NCI-H1694 treated with DMSO at 0.1 percent for 48 hours (cell line): Measurements from ENCODE around the gene EFCAB13.
A peak's percentile ranks its signal among the peaks of the same experiment; 100 is the strongest.

Experiments used
- DNase-seq: peaks from one replicate; lab custom pipeline; 2025; lab: John Stamatoyannopoulos, UW

EFCAB13 gene

DNA sequence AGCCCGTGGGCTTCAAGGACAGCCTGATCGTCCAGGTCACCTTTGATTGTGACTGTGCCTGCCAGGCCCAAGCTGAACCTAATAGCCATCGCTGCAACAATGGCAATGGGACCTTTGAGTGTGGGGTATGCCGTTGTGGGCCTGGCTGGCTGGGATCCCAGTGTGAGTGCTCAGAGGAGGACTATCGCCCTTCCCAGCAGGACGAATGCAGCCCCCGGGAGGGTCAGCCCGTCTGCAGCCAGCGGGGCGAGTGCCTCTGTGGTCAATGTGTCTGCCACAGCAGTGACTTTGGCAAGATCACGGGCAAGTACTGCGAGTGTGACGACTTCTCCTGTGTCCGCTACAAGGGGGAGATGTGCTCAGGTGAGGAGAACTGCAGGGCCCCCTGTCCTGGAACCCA, 31.5 kb upstream of the EFCAB13 start:
- no peak for DNase-seq

DNA sequence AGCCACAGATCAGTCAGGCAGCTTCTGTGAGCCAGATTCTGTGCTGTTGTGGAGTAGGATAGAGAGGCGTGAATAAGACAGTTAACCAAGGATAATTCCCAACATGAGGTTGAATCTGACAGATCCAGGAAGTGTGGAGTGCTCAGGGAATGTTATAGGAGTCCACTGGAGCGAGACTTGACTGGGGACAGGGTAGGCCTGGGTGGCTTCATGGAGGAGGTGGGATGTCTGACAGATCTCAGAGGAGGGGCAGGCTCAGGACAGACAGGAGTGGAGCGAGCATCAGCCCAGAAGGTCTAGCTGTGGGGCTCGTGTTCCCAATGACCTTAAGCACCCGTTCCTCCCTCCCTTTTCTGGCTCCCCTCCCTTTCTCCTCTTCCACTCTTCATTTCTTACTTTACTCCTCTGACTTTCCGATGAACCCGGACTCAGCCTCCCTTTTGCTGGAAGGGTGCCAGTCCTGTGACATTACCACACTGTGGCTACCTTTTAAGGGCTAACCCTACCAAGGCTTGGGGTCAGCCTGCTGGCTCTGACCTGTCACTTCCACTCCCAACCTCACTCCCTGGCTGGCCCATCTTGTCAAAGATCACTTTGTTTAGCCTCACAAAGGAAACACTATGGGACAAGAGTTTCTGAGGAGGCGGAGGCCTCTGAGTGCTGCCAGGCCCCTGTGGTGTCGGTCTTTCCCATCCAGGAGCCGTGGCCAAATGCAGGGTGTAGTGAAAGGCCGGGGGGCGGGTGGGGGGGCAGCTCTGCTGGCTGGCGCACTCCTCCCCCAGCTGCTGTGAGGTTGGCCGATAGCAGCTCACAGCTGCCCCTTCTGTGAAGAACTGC, 28.5 kb upstream of the EFCAB13 start:
- no peak for DNase-seq

DNA sequence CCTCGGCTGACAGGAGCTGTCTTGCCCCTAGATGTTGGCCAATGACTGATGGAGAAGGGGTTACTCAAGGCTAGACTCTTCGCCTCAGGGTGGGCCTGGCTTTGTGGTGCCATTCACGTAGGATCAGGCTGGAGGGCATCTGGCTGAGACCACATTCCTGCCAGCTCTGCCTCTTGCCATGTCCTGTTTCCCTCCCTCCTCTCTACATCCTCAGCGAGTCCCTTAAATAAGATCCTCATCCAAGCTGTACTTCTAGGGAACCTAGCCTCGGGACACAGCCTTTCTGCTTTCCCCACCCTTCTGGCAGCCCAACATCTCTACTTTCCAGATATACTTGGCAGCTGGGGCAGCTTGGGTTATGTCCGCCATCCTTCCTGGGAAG, 27.9 kb upstream of the EFCAB13 start:
- no peak for DNase-seq

DNA sequence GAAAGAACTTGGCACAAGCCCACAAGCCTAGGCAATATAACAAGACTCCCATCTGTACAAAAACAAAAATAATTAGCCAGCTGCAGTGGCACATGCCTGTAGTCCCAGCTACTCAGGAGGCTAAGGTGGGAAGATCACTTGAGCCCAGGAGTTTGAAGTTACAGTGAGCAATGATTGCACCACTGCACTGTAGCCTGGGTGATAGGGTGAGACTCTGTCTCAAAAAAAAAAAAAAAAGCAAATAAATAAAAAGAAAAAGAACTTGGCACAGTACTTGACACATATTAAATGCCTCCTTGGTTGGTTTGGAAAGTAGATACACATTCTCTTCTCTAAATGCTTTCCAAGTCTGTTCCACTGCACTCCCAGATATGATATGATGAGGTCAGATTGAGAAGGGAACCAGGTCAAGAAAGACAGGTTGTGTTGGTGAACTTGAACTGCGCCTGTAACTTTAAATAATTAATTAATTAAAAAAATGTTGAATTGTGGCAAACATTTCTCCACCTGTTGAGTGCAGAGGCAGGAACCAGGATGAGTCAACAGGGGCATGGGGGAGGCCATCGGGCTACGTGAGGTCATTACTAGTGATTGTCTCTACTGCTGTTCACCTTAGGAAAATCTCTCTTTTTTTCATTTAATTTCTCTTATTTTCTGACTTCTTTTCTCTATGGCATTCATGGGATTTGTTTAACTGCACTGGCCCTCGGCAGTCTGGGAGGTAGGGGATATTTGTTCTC, 25.9 kb upstream of the EFCAB13 start:
- DNase-seq: peak; percentile 24

DNA sequence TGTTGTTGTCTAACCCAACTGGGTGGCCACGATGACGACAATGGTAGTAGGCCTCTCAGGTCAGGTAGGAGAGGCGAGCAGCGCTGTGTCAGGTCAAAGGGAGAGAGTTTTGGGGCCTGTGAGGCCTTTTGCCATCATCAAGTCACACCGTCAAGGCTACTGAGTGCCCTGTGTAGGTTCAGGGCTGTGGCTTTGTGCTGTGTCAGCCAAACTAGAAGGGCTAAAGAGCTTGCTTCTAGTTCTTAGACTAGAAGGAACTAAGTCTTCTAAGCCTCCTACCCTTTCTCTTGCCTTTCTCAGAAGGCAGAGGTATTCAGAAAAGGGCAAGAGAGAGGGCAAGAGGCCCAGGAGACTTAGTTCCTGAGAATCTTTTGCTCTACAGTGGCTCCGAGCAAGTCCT, 25.0 kb upstream of the EFCAB13 start:
- no peak for DNase-seq

DNA sequence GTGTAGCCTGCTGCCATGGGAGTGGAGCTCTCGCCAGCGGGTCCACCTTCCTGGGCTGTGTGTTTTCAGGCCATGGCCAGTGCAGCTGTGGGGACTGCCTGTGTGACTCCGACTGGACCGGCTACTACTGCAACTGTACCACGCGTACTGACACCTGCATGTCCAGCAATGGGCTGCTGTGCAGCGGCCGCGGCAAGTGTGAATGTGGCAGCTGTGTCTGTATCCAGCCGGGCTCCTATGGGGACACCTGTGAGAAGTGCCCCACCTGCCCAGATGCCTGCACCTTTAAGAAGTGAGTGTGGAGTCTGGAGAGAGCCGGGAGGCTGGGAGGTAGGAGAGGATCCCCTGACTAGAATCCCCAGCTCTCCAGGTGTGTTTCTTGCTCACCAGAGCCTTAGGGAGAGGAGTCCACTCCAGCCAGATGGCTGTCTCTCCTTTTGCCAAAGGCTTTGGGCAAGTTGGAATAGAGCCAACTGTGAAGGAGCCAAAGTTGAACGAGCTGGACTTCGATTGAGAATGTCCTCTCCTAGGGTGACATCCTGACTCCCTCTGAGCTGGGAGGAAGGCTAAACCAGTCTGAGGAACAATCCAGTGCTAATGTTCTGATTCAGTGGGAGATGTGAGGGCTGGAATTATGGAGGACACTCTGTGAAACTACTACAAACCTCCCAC, 24.4 kb upstream of the EFCAB13 start:
- DNase-seq: no peak

DNA sequence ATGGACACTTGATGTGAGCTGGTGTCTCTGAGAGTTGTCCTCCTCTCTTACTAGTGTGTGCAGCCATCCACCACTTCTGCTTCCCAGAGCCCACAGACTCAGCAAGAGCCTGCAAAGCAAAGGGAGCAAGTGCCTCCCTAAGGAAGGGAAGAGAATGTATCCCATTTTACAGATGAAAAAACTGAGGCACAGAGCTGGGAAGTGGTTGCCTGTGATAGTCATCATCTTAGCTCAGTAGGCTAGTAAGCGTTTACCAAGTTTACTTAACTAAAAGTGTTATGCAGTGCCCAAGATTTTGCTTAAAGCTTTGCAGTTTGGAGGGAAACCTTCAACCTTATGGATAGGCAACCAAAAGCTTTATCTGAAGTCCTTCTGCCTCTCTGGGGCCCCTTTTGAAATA, 23.0 kb upstream of the EFCAB13 start:
- DNase-seq: no peak

DNA sequence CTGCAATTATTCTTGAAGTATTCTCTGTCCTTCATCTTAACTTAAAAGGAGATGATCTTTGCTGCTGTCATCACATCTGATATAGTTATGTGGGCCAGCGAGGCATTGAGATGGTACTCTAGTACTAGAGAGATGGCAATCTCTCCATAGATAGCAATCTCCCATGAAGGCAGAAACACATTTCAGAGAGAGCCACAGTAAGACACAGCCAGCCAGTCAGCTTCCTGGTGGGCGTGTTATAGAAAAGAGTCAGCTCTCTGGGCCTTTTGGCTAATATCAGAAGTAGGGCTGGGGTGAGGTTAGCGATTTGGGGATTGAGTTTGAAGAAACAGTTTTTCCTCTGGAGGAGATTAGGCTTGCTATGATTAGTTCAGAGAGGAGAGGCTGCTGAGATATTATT, 22.6 kb upstream of the EFCAB13 start:
- no peak for DNase-seq

DNA sequence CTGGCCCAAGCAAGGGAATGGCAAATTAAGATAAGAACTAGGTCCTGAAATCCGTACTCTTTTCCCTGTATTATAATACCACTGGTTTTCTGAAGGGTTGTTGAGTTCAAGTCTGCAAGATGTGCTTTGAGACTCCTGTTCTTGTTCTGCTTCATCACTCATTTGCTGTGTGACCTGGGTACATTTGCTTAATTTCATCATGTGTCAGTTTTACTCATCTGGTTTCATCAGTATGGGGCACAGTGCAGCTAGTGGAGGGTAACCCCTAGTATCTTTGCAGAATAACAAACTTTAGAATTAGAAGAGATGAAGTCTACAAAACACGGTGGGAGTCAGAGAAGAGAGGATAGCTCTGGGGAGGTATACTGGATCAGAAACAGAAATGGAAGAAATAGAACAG, 21.9 kb upstream of the EFCAB13 start:
- DNase-seq: no peak

DNA sequence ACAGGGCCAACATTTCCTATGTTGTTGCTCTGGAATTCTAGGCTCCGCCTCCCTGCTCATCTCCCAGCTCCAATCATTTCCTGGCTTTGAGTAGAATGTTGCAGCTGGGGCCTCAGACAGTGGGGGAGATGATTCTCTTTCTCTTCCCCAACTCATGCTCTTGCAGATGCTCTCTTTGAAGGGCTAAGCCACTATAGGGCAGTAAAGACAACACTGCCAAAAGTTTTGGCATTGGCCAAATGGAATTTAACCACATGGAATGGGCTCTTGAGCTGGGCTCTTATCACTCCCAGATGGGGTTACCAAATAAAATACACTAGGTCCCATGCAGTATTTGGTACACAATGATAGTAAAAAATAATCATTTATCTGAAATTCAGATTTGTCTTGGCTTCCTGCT, 19.6 kb upstream of the EFCAB13 start:
- DNase-seq: no peak

DNA sequence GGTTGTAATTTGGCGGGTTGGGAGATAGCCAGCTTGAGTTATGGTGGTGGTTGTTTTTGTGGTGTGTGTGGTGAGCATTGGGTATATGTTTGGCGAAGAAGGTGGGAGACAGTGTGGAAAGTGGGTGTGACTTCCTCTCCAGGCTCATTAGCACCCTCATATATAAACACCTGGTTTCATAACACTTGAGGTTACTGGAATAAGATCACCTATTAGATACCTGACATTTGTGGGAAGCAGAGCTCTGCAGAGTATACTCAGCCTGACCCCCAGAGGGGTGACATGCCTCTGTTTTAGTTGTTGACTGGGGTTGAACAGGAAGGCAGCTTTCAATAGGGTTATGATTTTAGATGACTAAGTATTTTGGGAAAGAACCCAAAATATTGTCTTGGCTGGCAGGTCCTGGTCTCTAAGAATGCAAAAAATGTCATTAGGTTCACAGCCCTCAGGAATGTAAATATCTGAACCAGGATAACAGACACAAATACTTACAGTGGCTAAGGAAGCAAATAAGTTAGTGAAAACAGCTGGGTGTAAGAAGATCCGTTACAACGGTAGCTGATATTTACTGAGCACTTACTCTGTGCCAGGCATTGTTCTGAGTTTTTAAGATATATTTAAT, 18.3 kb upstream of the EFCAB13 start:
- DNase-seq: no peak

DNA sequence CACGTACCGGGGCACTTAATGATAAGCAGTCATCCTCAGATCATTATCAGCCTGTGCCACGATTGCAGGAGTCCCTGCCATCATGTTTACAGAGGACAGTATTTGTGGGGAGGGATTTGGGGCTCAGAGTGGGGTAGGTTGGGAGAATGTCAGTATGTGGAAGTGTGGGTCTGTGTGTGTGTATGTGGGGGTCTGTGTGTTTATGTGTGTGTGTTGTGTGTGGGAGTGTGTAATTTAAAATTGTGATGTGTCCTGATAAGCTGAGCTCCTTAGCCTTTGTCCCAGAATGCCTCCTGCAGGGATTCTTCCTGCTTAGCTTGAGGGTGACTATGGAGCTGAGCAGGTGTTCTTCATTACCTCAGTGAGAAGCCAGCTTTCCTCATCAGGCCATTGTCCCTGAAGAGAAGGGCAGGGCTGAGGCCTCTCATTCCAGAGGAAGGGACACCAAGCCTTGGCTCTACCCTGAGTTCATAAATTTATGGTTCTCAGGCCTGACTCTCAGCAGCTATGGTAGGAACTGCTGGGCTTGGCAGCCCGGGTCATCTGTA, 13.5 kb upstream of the EFCAB13 start:
- DNase-seq: no peak

DNA sequence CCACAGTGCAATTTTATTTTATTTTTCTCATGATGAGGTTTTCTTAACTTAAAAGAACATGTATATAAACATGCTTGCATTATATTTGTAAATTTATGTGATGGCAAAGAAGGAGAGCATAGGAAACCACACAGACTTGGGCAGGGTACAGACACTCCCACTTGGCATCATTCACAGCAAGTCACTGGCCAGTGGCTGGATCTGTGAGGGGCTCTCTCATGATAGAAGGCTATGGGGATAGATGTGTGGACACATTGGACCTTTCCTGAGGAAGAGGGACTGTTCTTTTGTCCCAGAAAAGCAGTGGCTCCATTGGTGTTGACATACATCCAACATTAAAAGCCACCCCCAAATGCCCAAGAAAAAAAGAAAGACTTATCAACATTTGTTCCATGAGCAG, 12.3 kb upstream of the EFCAB13 start:
- DNase-seq: no peak

DNA sequence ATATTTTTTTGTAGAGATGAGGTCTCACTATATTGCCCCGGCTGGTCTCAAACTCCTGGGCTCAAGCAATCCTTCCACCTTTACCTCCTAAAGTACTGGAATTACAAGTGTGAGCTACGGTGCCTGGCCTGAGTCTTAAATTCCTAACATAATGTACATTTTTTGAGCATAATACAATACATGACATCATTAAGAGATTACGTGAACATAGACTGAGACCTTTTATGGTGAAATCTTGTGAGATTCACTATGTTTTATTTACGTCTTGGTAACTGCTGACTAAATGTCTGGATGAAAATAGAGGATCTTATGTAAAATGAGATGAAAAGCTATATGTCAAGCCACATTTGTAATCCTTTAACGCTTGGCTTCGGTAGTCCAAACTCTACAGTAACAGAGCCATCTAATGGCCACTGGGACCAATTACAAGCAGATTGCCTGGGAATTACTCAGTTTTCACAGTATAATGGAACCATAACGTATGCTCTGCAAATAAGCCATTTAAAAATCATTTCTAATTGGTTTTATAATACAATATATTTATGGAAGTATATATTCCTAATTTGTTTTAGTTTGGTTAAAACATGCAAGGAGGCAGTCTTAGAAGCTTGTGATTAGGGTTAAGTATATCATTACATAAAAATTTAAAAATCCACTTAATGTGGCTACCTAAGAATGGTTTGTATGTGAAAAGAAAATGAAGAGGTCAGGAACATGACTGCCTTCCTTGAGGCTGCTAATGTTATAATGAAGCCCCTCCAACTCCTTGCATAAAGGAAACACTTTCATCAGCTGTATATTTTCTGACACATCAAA, 8.1 kb upstream of the EFCAB13 start:
- peak; percentile 80 for DNase-seq

DNA sequence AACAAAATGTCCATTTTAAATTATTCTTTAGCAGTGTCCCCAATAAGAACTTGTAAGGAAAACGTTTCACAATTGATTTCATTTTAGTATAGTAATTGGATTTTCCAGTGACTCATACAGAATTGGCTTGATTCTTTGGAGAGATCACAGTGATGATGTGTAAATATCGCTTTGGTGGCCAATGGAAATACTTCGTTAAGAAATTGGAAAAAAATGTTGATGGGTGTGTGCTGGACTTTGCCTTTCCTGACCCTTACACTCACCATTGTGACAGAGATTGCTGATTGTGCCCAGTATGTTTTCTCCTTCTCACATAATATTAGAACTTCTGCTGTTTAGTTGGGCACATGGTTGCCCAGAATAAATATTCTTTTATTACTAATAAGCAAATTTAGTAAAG, 7.4 kb upstream of the EFCAB13 start:
- DNase-seq: no peak

DNA sequence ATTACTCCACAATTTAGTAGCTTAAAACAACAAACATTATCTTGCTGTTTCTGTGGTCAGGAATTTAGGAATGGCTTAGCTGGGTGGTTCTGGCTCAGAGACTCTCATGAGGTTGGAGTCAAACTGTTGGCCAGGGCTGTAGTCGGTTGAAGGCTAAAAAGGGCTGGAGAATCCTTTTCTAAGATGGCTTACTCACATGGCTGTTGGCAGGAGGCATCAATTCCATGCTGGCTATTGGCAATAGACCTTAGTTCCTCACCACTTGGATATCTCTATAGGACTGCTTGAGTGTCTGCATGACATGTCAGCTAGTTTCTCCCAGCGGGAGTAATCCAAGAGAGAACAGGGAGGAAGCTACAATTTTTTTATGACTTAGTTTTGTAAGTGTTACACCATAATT, 6.6 kb upstream of the EFCAB13 start:
- no peak for DNase-seq

DNA sequence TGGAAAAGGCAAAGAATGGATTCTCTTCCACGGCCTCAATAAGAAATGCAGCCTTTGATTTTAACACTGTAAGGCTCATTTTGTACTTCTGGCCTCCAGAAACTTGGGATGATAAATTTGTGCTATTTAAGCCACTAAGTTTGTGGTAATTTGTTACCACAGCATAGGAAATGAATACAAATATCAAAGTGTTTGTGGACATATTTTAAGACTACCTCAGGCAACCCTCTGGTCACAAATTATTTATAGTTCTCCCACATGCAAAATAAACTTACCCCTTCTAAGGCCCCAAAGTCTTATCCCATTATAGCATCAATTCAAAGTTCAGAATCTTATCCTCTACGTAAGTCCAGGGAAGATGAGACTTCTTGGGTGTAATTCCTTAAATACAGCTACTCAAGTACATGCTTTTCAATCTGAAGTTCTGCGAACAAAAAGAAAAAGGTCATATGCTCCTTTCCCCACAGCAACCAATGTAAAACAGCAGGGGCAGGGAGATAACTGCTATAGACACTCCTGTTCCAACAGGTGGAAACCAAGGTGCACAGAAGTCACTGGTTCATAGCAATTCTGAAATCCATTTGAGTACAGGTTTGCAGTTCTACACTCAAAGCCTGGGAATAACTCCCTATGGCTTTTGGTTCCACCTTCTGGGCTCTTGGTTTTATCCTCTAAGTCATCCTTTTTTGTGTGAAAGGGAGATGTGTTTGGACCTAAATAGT, 5.4 kb upstream of the EFCAB13 start:
- DNase-seq: no peak

DNA sequence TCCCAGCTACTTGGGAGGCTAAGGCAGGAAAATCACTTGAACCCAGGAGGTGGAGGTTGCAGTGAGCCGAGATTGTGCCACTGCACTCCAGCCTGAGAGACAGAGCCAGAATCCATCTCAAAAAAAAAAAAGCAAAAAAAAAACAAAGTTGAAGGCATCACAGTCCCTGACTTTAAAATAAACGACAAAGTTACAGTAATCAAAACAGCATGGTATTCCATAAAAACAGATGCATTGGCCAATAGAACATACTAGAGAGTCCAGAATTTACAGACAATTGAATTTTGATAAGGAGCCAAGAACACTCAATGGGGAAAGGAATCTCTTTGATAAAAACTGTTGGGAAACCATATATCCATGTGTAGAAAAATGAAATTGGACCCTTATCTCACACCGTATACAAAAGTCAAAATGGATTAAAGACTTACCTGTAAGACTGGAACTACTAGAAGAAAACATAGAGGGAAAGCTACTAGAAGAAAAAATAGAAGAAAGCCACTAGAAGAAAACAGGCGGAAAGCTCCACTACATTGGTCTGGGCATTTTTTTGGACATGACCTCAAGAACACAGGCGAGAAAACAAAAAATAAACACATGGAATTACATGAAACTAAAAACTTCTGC, 2.8 kb upstream of the EFCAB13 start:
- DNase-seq: no peak

DNA sequence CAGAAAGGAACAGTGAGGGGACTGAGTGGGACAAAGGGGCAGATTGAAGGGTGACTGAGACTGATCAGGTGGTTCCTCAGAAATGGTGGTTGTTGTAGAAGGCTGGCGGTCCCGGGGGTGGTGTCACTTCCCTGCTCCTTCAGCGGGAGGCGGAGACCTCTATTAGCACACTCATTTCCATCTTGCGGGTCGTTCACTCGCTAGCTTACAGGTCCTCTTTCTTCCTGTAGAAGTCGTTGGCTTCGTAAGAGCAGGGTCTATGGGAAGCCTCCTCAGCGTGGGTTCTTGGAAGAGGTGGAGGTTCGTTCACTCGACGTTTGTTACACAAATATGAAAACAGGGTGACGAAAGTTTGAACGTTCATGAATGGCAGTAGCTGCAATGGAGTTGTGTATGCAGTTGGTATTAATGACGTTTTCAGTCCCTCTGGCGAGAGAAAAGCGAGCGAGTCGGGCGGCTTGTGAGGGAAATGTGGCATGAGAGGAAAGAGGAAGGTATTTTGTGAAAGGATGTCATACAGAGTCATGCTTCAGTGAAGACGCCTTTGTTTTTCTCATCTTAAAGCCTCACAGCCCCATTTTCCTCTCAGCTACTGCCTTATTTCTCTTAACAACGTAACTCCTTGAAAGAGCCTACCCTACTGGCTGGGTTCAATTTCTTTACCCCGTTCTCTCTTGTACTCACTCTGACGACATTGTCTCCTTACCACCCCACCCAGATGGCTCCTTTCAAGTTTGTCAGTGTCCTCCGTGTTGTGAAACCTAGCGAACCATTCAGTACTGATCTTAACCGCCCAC, 667 bp downstream of the EFCAB13 start:
- peak; percentile 34 for DNase-seq
